Naive thymus-derived CD4-positive, alpha-beta T cell (primary cell): ENCODE measurements around the gene CRADD. TPM values are rescaled to one million over a fixed set of nuclear protein-coding genes. Genes with fewer than 3 reads are reported as not detected.

Source experiments
- ATAC-seq: fragments of 150-1000 bp; cut with Tn5 transposase; 2 replicates; pipeline ENCODE4 v1.10.0; 2021; ENCODE audit warnings: mild to moderate bottlenecking, moderate library complexity
- CTCF ChIA-PET: fragments of 350-600 bp; sonication (Branson Sonifier 250); formaldehyde crosslinking; loops from one replicate; lab custom pipeline; 2021; ENCODE audit warnings: antibody characterized with exemption; lab: Charles Lee
- POLR2A ChIA-PET: fragments of 350-600 bp; sonication (Branson Sonifier 250); formaldehyde crosslinking; loops from one replicate; lab custom pipeline; 2021; ENCODE audit warnings: antibody characterized with exemption, inconsistent platforms; lab: Charles Lee
- DNase-seq, 9 donors: peaks; one replicate each; pipeline versions ENCODE4 v3.0.0 to v3.0.0-alpha.2; 2020 to 2022; ENCODE audit warnings: mixed read lengths in 1 of 9
- H3K27ac ChIP-seq: one replicate; pipeline ENCODE4 v1.7.0; 2013; ENCODE audit warnings: mild to moderate bottlenecking, low read depth, low read length, moderate library complexity
- H3K27me3 ChIP-seq, 2 donors: one replicate each; pipeline ENCODE4 v1.7.0; 2013; ENCODE audit warnings: low read length in 2 of 2, mild to moderate bottlenecking in 2 of 2, moderate library complexity in 2 of 2; ENCODE audit not compliant: control insufficient read depth in 2 of 2, insufficient read depth in 2 of 2
- H3K36me3 ChIP-seq, 3 experiments: 1 replicate in 2 of 3; 2 replicates in 1 of 3; pipeline ENCODE4 v1.7.0; 2013; ENCODE audit warnings: low read length in 3 of 3, mild to moderate bottlenecking in 3 of 3, moderate library complexity in 1 of 3; ENCODE audit not compliant: insufficient read depth in 3 of 3, control insufficient read depth in 2 of 3
- H3K4me1 ChIP-seq, 2 donors: one replicate each; pipeline ENCODE4 v1.7.0; 2013; ENCODE audit warnings: low read length in 2 of 2, mild to moderate bottlenecking in 2 of 2, moderate library complexity in 1 of 2; ENCODE audit not compliant: control insufficient read depth in 2 of 2, insufficient read depth in 2 of 2
- H3K4me3 ChIP-seq: 2 replicates; pipeline ENCODE4 v1.7.0; 2013; ENCODE audit warnings: mild to moderate bottlenecking, low read length
- H3K9me3 ChIP-seq, 3 experiments: 1 replicate in 2 of 3; 2 replicates in 1 of 3; pipeline ENCODE4 v1.7.0; 2013; ENCODE audit warnings: low read length in 3 of 3; ENCODE audit not compliant: control insufficient read depth in 2 of 3
- H3K27ac Mint-ChIP-seq, 9 donors: one replicate each; pipeline ENCODE4 v1.8.0; 2020 to 2022; ENCODE audit warnings: mixed read lengths in 9 of 9, mild to moderate bottlenecking in 8 of 9, moderate library complexity in 5 of 9, inconsistent platforms in 2 of 9
- H3K27me3 Mint-ChIP-seq, 5 donors: one replicate each; pipeline ENCODE4 v1.8.0; 2021 to 2022; ENCODE audit warnings: mixed read lengths in 5 of 5, mild to moderate bottlenecking in 1 of 5
- H3K36me3 Mint-ChIP-seq, 5 donors: one replicate each; pipeline ENCODE4 v1.8.0; 2020 to 2022; ENCODE audit warnings: mixed read lengths in 5 of 5, mild to moderate bottlenecking in 3 of 5, inconsistent platforms in 1 of 5
- H3K4me1 Mint-ChIP-seq, 7 donors: one replicate each; pipeline ENCODE4 v1.8.0; 2020 to 2022; ENCODE audit warnings: mixed read lengths in 7 of 7, mild to moderate bottlenecking in 3 of 7, inconsistent platforms in 1 of 7
- H3K4me3 Mint-ChIP-seq, 10 donors: one replicate each; pipeline ENCODE4 v1.8.0; 2020 to 2022; ENCODE audit warnings: mild to moderate bottlenecking in 10 of 10, mixed read lengths in 10 of 10, moderate library complexity in 6 of 10, inconsistent platforms in 2 of 10
- H3K9me3 Mint-ChIP-seq, 11 donors: one replicate each; pipeline ENCODE4 v1.8.0; 2020 to 2022; ENCODE audit warnings: mixed read lengths in 11 of 11, mild to moderate bottlenecking in 4 of 11, inconsistent platforms in 1 of 11, moderate library complexity in 1 of 11
- intact Hi-C, 2 donors: fragments of 100-400 bp; cut with micrococcal nuclease; formaldehyde crosslinking; loops; one replicate each; pipeline ENCODE4 v1.15.1; 2023
- polyA plus RNA-seq, 2 donors: library from polyadenylated mRNA; unstranded; fragments of 300-500 nt; fragmentation: Illumina TruSeq; gene quantifications; one replicate each; pipeline ENCODE4 v1.2.3, GENCODE V29; 2021
- total RNA-seq, 6 experiments: library from RNA in 5 of 6; stranded (reverse) in 5 of 6; gene quantifications; 1 replicate in 5 of 6; 2 replicates in 1 of 6; pipeline ENCODE4 v1.2.3 and lab custom pipeline; 2021 to 2026

CRADD gene
- 10 to 100 TPM; 11.4 to 17.1 (median 13.8) TPM for total RNA-seq
- polyA plus RNA-seq: 10 to 100 TPM; 13.0 to 16.8 TPM
- 10.9 reads per million, percentile 37 among the genes with 10 or more reads in this experiment for total RNA-seq (lab: John Stamatoyannopoulos, UW)

DNA sequence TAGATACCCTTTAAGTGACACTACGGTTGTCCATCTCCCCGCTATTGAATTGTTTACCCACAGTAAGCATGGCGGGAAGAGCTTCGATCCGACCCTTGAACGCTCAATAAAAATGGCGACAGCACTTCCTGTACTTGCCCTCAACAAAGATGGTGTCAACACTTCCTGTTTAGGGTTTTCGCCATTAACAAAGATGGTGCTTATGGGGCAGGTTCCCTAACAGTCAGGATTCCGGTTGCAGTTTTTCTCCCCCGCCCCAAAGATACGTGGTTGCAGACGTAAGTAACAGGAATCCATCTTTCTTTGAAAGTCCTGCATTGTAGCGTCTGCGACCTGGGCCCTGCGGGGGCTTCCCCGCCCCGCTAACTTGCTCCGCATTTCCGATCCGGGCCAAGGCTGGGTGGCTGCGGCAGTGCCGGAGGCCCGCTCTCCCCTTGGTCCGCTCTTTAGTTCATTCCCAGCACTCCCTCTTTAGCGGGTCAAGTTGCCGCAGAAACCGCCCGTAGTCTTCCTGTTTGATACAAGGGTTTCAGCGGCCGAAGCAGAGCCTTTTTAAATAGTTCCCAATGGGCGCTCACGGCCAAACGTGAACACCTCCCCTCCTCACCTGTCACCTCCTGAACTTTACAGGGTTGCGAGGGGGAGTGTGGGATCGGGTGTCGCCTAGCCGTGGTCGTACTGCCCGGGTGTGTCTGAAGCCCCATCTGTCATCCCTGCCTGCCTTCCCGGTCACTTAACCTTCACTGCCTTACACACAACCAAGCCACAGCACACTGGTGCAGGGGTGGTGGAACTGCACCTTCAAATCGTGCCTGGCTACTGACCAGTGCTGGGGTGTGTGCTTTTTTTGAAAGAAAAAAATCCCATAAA is at the start of gene CRADD:
CRADD (plus strand) TSS at position 181 of the 870 bp plus-strand sequence.
- intact Hi-C loops: loop anchor here (1.0 to 10.0 kb wide), 28 partner anchors 65 to 1867 kb away; partner anchors contain the start of genes CEP83 (in 2 of the 2), EEA1 (in 2 of the 2), MRPL42 (in 2 of the 2) and NDUFA12 (in 2 of the 2)
- ChIA-PET CTCF (interaction anchor here (0.7 to 1.4 kb wide), 4 partner anchors 106 to 424 kb away, joined by 3 to 11 read pairs (median 4); no protein-coding TSS in a partner anchor), POLR2A (interaction anchor here (0.7 to 1.5 kb wide), 14 partner anchors 9 to 1796 kb away, joined by 3 to 8 read pairs (median 3); partner anchors contain the start of genes FGD6, UBE2N and VEZT)
- peaks cover 19 to 56% (median 41%) of the 10 kb centered on the region in 7 donors for H3K4me1 Mint-ChIP-seq
- Histone ChIP-seq H3K4me3 (peak within 1 kb of the TSS; percentile 93), H3K4me1 (peaks cover 5 to 9% of the 10 kb centered on the region in 2 donors), H3K27me3 (no peaks in the 10 kb centered on the region), H3K36me3 (no peaks in the 10 kb centered on the region), H3K27ac (peak within 1 kb of the TSS; percentile 99), H3K9me3 (no peaks in the 10 kb centered on the region)
- peak; percentile 95 for ATAC-seq
- H3K27ac Mint-ChIP-seq: peak within 1 kb of the TSS; percentile 97 to 100 (median 100)
- H3K9me3 Mint-ChIP-seq: peaks cover 0 to 10% (median 0%) of the 10 kb centered on the region in 11 donors
- H3K27me3 Mint-ChIP-seq: peaks cover 2 to 13% (median 9%) of the 10 kb centered on the region in 5 donors
- peak within 1 kb of the TSS; percentile 82 to 100 (median 98) for H3K4me3 Mint-ChIP-seq
- peaks cover 12 to 26% (median 23%) of the 10 kb centered on the region in 5 donors for H3K36me3 Mint-ChIP-seq
- peak; percentile 75 to 97 (median 95) for DNase-seq

DNA sequence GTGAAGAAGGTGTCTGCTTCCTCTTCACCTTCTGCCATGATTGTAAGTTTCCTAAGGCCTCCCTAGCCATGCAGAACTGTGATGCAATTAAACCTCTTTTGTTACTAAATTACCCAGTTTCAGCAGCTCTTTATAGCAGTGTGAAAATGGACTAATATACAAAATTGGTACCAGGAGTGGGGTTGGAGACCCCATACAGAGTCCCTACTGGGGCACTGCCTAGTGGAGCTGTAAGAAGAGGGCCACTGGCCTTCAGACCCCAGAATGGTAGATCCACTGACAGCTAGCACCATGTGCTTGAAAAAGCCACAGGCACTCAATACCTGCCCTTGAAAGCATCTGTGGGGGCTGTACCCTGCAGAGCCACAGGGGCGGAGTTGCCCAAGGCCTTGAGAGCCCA is 44.8 kb upstream of the CRADD start:
- intact Hi-C loops: no loop called here
- H3K27me3 Mint-ChIP-seq: peaks cover 0 to 21% (median 7%) of the 10 kb centered on the region in 5 donors

DNA sequence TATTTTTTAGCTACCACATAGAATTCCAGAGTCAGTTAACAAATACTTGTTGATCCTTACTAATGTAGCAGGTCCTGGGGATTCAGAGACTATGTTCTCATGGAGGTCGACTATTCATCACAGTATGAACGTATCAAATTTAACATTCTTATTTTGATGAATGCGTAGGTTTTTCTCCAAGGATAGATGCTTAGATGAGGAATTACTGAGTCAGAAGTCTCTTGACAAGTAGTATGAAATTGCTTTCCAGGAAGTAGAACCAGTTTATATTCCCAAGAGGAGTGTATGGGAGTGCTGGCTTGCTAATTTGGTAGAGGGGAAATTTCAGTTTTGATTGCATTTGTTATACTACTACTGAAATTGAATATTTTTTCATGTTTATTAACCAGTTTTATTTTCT is 42.8 kb upstream of the CRADD start:
- Mint-ChIP-seq H3K27ac (no peak overlapping the region), H3K4me1 (peaks cover 0 to 1% (median 0%) of the 10 kb centered on the region in 7 donors), H3K4me3 (no peak overlapping the region), H3K36me3 (peaks cover 0 to 10% (median 2%) of the 10 kb centered on the region in 5 donors), H3K9me3 (peaks cover 0 to 14% (median 4%) of the 10 kb centered on the region in 11 donors), H3K27me3 (peaks cover 0 to 33% (median 11%) of the 10 kb centered on the region in 5 donors)
- POLR2A ChIA-PET: no interaction called here
- Histone ChIP-seq H3K9me3 (no peaks in the 10 kb centered on the region), H3K4me1 (no peaks in the 10 kb centered on the region), H3K36me3 (no peaks in the 10 kb centered on the region), H3K27me3 (no peaks in the 10 kb centered on the region), H3K27ac (no peak overlapping the region), H3K4me3 (no peak overlapping the region)
- DNase-seq (no peak), ATAC-seq (no peak)
- CTCF ChIA-PET: no interaction called here
- intact Hi-C loops: no loop called here

More for the DNA sequence above, 44.8 kb upstream of the CRADD start:
- Histone ChIP-seq H3K4me3 (no peak overlapping the region), H3K27me3 (no peaks in the 10 kb centered on the region), H3K36me3 (no peaks in the 10 kb centered on the region), H3K27ac (no peak overlapping the region), H3K4me1 (no peaks in the 10 kb centered on the region), H3K9me3 (no peaks in the 10 kb centered on the region)
- POLR2A ChIA-PET: no interaction called here
- Mint-ChIP-seq H3K4me1 (peaks cover 0 to 1% (median 0%) of the 10 kb centered on the region in 7 donors), H3K36me3 (peaks cover 0 to 10% (median 2%) of the 10 kb centered on the region in 5 donors), H3K4me3 (no peak overlapping the region), H3K9me3 (peaks cover 0 to 14% (median 4%) of the 10 kb centered on the region in 11 donors), H3K27ac (no peak overlapping the region)
- CTCF ChIA-PET: no interaction called here
- DNase-seq: no peak
- no peak for ATAC-seq

DNA sequence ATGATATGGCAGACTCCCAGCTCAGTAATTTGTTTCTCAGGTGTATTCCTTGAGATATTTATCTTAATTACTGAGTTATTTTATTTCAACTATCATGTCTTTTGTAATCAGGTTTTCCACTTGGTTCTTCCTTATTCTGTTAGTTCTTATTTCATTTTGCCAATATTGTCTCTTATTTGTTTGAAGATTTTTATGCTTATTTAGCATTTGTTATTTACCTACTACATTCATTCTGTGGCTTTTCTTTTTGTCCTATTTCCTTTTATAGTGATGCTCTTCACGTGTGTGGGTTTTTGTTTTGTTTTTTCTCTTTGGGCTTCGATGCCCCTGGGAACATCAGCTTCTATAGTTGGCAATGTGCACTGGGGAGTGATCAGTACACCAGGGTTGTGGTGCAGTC is 40.5 kb upstream of the CRADD start:
- H3K4me1 ChIP-seq: no peaks in the 10 kb centered on the region
- intact Hi-C loops: no loop called here
- ATAC-seq: no peak

DNA sequence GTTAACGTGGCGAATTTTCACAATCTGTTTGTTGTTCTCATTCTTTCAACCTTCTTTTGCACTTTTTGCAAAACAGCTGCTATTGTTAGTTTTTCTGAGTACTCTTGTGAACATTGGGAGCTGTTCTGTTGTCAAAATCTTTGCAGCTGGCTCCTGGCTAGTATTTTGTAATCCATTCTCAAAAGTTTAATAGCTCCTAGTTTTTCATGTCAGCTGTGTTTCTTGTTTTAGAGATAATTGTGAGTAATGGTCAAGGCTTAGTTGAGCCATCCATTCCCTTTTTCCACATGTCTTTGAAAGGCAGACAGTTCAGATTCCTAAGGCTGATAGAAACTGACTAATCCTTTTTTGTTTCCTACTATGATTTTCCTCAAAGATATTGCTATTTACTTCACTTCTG is 39.1 kb upstream of the CRADD start:
- no peak overlapping the region for H3K27ac ChIP-seq
- no peaks in the 10 kb centered on the region for H3K4me1 ChIP-seq
- no peaks in the 10 kb centered on the region for H3K27me3 ChIP-seq
- Mint-ChIP-seq H3K9me3 (peaks cover 0 to 10% (median 3%) of the 10 kb centered on the region in 11 donors), H3K36me3 (peaks cover 0 to 6% (median 3%) of the 10 kb centered on the region in 5 donors), H3K4me3 (no peak overlapping the region), H3K27me3 (peaks cover 3 to 37% (median 15%) of the 10 kb centered on the region in 5 donors), H3K4me1 (no peaks in the 10 kb centered on the region), H3K27ac (no peak overlapping the region)
- ChIA-PET CTCF (interaction anchor here (1.5 kb wide), 1 partner anchor 16 kb away, joined by 3 read pairs; no protein-coding TSS in a partner anchor), POLR2A (no interaction called here)
- H3K4me3 ChIP-seq: no peak overlapping the region
- ATAC-seq (no peak), DNase-seq (no peak)
- intact Hi-C loops: no loop called here
- no peaks in the 10 kb centered on the region for H3K36me3 ChIP-seq
- H3K9me3 ChIP-seq: no peaks in the 10 kb centered on the region

More for the DNA sequence above, 40.5 kb upstream of the CRADD start:
- Mint-ChIP-seq H3K4me3 (no peak overlapping the region), H3K9me3 (peaks cover 0 to 14% (median 4%) of the 10 kb centered on the region in 11 donors), H3K27ac (no peak overlapping the region), H3K27me3 (peaks cover 2 to 37% (median 15%) of the 10 kb centered on the region in 5 donors), H3K36me3 (peaks cover 0 to 10% (median 2%) of the 10 kb centered on the region in 5 donors), H3K4me1 (no peaks in the 10 kb centered on the region)
- Histone ChIP-seq H3K27me3 (no peaks in the 10 kb centered on the region), H3K4me3 (no peak overlapping the region), H3K27ac (no peak overlapping the region), H3K9me3 (no peaks in the 10 kb centered on the region), H3K36me3 (no peaks in the 10 kb centered on the region)
- CTCF ChIA-PET: interaction anchor here (1.5 kb wide), 1 partner anchor 18 kb away, joined by 3 read pairs; no protein-coding TSS in a partner anchor
- no peak for DNase-seq
- POLR2A ChIA-PET: no interaction called here

DNA sequence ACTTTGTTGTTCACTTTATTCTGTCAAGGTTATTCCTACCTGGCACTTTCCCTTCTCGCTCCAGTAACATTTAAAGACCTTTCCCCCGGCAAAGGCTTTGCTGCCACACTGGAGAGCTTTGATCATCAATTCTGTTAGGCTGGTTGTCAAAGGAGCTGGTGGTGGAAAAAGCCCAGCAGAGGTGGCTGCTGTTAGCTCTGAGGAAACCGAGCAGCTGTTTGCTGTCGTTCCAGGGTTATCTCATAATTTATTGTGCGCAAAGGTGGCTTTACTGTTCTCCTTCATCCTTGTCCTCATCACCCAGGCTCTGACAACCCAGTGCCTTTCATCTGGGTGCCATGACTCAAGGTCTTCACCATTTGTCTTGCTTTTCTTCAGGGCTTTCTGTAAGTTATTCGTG is 38.2 kb upstream of the CRADD start:
- POLR2A ChIA-PET: no interaction called here
- CTCF ChIA-PET: no interaction called here
- no peak overlapping the region for H3K27ac ChIP-seq
- ATAC-seq (no peak), DNase-seq (no peak)
- intact Hi-C loops: no loop called here
- H3K27me3 Mint-ChIP-seq: peaks cover 3 to 35% (median 15%) of the 10 kb centered on the region in 5 donors
- no peak overlapping the region for H3K27ac Mint-ChIP-seq
- no peaks in the 10 kb centered on the region for H3K9me3 ChIP-seq
- no peaks in the 10 kb centered on the region for H3K4me1 Mint-ChIP-seq
- H3K36me3 Mint-ChIP-seq: peaks cover 0 to 3% (median 2%) of the 10 kb centered on the region in 5 donors
- no peaks in the 10 kb centered on the region for H3K4me1 ChIP-seq
- no peak overlapping the region for H3K4me3 Mint-ChIP-seq
- H3K36me3 ChIP-seq: no peaks in the 10 kb centered on the region
- no peaks in the 10 kb centered on the region for H3K27me3 ChIP-seq
- H3K4me3 ChIP-seq: no peak overlapping the region
- peaks cover 0 to 10% (median 0%) of the 10 kb centered on the region in 11 donors for H3K9me3 Mint-ChIP-seq
